Measurements from ENCODE around the gene HSP90B1. TPM values are rescaled to one million over a fixed set of nuclear protein-coding genes. Genes with fewer than 3 reads are reported as not detected.

The HSP90B1 gene
- total and polyA plus RNA-seq, 2 of the 13 experiments (the other 11 are each of a cell fraction or from before 2014, with no cell fraction given): 800 to 954 TPM

DNA sequence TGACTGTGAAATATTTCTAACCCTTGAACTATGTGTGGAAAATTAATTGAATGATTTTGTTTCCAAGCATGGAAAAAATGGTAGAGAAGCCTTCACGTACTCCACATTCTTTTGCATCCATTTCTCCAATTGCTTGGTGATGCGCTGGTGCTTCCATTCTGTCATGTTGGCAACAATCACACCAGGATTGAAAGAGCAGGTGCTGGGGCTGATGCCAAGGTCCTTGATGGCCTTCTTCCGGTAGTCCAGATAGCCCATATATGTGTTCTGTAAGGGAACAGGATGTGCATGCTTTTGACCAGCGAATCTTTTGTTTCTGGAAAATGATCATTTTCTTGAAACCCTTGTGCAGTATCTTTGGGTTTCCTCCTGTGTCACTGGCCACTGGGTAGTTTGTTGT is 64.0 kb downstream of the HSP90B1 start (continued):
- TF ChIP-seq, protein P1, sequence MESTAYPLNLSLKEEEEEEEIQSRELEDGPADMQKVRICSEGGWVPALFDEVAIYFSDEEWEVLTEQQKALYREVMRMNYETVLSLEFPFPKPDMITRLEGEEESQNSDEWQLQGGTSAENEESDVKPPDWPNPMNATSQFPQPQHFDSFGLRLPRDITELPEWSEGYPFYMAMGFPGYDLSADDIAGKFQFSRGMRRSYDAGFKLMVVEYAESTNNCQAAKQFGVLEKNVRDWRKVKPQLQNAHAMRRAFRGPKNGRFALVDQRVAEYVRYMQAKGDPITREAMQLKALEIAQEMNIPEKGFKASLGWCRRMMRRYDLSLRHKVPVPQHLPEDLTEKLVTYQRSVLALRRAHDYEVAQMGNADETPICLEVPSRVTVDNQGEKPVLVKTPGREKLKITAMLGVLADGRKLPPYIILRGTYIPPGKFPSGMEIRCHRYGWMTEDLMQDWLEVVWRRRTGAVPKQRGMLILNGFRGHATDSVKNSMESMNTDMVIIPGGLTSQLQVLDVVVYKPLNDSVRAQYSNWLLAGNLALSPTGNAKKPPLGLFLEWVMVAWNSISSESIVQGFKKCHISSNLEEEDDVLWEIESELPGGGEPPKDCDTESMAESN (CRISPR knock-in tag; conservative IDR thresholded peaks at IDR 0.05): no peak
- no peak for TF ChIP-seq U2AF1 (optimal IDR thresholded peaks at IDR 0.05; ENCODE audit: low read depth, low read length)
- TF ChIP-seq HNRNPUL1 (IDR thresholded peaks at IDR 0.05; ENCODE audit: low read depth, low read length): no peak
- TF ChIP-seq, protein P2, sequence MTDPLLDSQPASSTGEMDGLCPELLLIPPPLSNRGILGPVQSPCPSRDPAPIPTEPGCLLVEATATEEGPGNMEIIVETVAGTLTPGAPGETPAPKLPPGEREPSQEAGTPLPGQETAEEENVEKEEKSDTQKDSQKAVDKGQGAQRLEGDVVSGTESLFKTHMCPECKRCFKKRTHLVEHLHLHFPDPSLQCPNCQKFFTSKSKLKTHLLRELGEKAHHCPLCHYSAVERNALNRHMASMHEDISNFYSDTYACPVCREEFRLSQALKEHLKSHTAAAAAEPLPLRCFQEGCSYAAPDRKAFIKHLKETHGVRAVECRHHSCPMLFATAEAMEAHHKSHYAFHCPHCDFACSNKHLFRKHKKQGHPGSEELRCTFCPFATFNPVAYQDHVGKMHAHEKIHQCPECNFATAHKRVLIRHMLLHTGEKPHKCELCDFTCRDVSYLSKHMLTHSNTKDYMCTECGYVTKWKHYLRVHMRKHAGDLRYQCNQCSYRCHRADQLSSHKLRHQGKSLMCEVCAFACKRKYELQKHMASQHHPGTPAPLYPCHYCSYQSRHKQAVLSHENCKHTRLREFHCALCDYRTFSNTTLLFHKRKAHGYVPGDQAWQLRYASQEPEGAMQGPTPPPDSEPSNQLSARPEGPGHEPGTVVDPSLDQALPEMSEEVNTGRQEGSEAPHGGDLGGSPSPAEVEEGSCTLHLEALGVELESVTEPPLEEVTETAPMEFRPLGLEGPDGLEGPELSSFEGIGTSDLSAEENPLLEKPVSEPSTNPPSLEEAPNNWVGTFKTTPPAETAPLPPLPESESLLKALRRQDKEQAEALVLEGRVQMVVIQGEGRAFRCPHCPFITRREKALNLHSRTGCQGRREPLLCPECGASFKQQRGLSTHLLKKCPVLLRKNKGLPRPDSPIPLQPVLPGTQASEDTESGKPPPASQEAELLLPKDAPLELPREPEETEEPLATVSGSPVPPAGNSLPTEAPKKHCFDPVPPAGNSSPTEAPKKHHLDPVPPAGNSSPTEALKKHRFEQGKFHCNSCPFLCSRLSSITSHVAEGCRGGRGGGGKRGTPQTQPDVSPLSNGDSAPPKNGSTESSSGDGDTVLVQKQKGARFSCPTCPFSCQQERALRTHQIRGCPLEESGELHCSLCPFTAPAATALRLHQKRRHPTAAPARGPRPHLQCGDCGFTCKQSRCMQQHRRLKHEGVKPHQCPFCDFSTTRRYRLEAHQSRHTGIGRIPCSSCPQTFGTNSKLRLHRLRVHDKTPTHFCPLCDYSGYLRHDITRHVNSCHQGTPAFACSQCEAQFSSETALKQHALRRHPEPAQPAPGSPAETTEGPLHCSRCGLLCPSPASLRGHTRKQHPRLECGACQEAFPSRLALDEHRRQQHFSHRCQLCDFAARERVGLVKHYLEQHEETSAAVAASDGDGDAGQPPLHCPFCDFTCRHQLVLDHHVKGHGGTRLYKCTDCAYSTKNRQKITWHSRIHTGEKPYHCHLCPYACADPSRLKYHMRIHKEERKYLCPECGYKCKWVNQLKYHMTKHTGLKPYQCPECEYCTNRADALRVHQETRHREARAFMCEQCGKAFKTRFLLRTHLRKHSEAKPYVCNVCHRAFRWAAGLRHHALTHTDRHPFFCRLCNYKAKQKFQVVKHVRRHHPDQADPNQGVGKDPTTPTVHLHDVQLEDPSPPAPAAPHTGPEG (CRISPR knock-in tag; IDR thresholded peaks at IDR 0.05): no peak
- TF ChIP-seq ZNF83 (CRISPR knock-in tag; IDR thresholded peaks at IDR 0.05; ENCODE audit: borderline replicate concordance): no peak
- TF ChIP-seq HOXA9 (CRISPR knock-in tag; IDR thresholded peaks at IDR 0.05; ENCODE audit: borderline replicate concordance): no peak
- TF ChIP-seq KMT2B (CRISPR knock-in tag; IDR thresholded peaks at IDR 0.05): no peak
- no peak for TF ChIP-seq ZNF33A (CRISPR knock-in tag; IDR thresholded peaks at IDR 0.05; ENCODE audit: borderline replicate concordance)
- no peak for TF ChIP-seq ZNF782 (CRISPR knock-in tag; IDR thresholded peaks at IDR 0.05; ENCODE audit: borderline replicate concordance)
- no peak for TF ChIP-seq SRF (IDR thresholded peaks at IDR 0.05; ENCODE audit: low read depth, low read length)
- no peak for TF ChIP-seq ZNF230 (CRISPR knock-in tag; IDR thresholded peaks at IDR 0.05)
- no peak for TF ChIP-seq HMGA1 (CRISPR knock-in tag; conservative IDR thresholded peaks at IDR 0.05)
